GM18520 (cell line): ENCODE results near the gene LHFPL2.

ENCODE experiments used
- ATAC-seq: cut with Tn5 transposase; IDR thresholded peaks from one replicate; pipeline ENCODE4 v1.9.1; 2021; ENCODE audit not compliant: unreplicated experiment

The LHFPL2 gene

GRCh38 chr5:78642701-78643100 is 5.9 kb downstream of the LHFPL2 start:
- ATAC-seq = no peak

GRCh38 chr5:78640662-78641474 is 7.7 kb downstream of the LHFPL2 start:
- no peak for ATAC-seq

- no peak for ATAC-seq
Measured at GRCh38 chr5:78639791-78640190, 8.8 kb downstream of the LHFPL2 start.

GRCh38 chr5:78638973-78639669 is 9.5 kb downstream of the LHFPL2 start:
- ATAC-seq = no peak

GRCh38 chr5:78638423-78638822 is 10.1 kb downstream of the LHFPL2 start:
- ATAC-seq = no peak

- ATAC-seq = no peak
Measured at GRCh38 chr5:78637468-78637867, 11.1 kb downstream of the LHFPL2 start.

GRCh38 chr5:78636682-78637081 is 11.9 kb downstream of the LHFPL2 start:
- no peak for ATAC-seq

GRCh38 chr5:78634634-78635033 is 13.9 kb downstream of the LHFPL2 start:
- ATAC-seq = no peak

GRCh38 chr5:78634229-78634628 is 14.3 kb downstream of the LHFPL2 start:
- no peak for ATAC-seq

- no peak for ATAC-seq
Measured at GRCh38 chr5:78633700-78634099, 14.9 kb downstream of the LHFPL2 start.

GRCh38 chr5:78632467-78632866 is 16.1 kb downstream of the LHFPL2 start:
- no peak for ATAC-seq

- no peak for ATAC-seq
Measured at GRCh38 chr5:78631931-78632330, 16.6 kb downstream of the LHFPL2 start.

- no peak for ATAC-seq
Measured at GRCh38 chr5:78630047-78630446, 18.5 kb downstream of the LHFPL2 start.

- no peak for ATAC-seq
Measured at GRCh38 chr5:78629624-78630023, 18.9 kb downstream of the LHFPL2 start.

GRCh38 chr5:78628270-78628992 is 20.1 kb downstream of the LHFPL2 start:
- ATAC-seq = no peak

GRCh38 chr5:78627766-78628165 is 20.8 kb downstream of the LHFPL2 start:
- no peak for ATAC-seq

- ATAC-seq = no peak
Measured at GRCh38 chr5:78627175-78627574, 21.4 kb downstream of the LHFPL2 start.

GRCh38 chr5:78626009-78626571 is 22.5 kb downstream of the LHFPL2 start:
- ATAC-seq = no peak

- ATAC-seq = no peak
Measured at GRCh38 chr5:78624992-78625391, 23.6 kb downstream of the LHFPL2 start.

GRCh38 chr5:78624011-78624541 is 24.5 kb downstream of the LHFPL2 start:
- no peak for ATAC-seq

- no peak for ATAC-seq
Measured at GRCh38 chr5:78622302-78622971, 26.1 kb downstream of the LHFPL2 start.
